Tibial nerve (tissue), 4 donors: ENCODE data around the gene TRIM25. TPM values are rescaled to one million over a fixed set of nuclear protein-coding genes. Genes with fewer than 3 reads are reported as not detected.

Source experiments
- DNase-seq, 2 donors: peaks; one replicate each; pipeline ENCODE4 v3.0.0-alpha.2; 2019; ENCODE audit warnings: low spot score in 2 of 2
- H3K27ac ChIP-seq, 4 donors: fragments of 200-600 bp; sonication (generic) in 3 of 4; one replicate each; pipeline ENCODE4 v1.5.1; 2017 to 2019; ENCODE audit warnings: mild to moderate bottlenecking in 1 of 4
- H3K27me3 ChIP-seq, 2 donors: fragments of 200-600 bp; sonication (generic) in 1 of 2; one replicate each; pipeline versions ENCODE4 v1.5.1 to v1.6.0; 2017 to 2019
- H3K36me3 ChIP-seq, 3 donors: fragments of 200-600 bp; sonication (generic); one replicate each; pipeline ENCODE4 v1.5.1; 2018 to 2019
- H3K4me1 ChIP-seq, 4 donors: fragments of 200-600 bp; sonication (generic) in 3 of 4; one replicate each; pipeline ENCODE4 v1.5.1; 2017 to 2019
- H3K4me3 ChIP-seq, 4 donors: fragments of 200-600 bp; sonication (generic) in 3 of 4; one replicate each; pipeline ENCODE4 v1.5.1; 2017 to 2019; ENCODE audit warnings: mild to moderate bottlenecking in 1 of 4, moderate library complexity in 1 of 4
- H3K9me3 ChIP-seq, 4 donors: fragments of 200-600 bp; sonication (generic) in 3 of 4; one replicate each; pipeline ENCODE4 v1.5.1; 2017 to 2019
- EP300 ChIP-seq, 2 donors: sonication (generic); formaldehyde crosslinking; IDR thresholded peaks; one replicate each; pipeline ENCODE4 v1.6.1; 2017; ENCODE audit warnings: antibody characterized with exemption in 2 of 2, mild to moderate bottlenecking in 1 of 2
- POLR2A ChIP-seq, 2 donors: fragments of 450-650 bp; IDR thresholded peaks; one replicate each; pipeline ENCODE4 v1.6.1; 2017; ENCODE audit warnings: antibody characterized with exemption in 2 of 2, mild to moderate bottlenecking in 2 of 2, moderate library complexity in 2 of 2
- WGBS, 2 donors: methylation state at CpG; one replicate each; pipeline ENCODE4 v1.1.5; 2018; 5-methylcytosine and 5-hydroxymethylcytosine counted together
- total RNA-seq, 4 donors: library from RNA; depleted of rRNA; stranded (reverse); fragments of >200 nt; gene quantifications; one replicate each; pipeline ENCODE4 v1.1.0, GENCODE V29; 2016
- TF ChIP-seq, protein P1 (sequence below), 5 experiments: fragments of 200-600 bp in 3 of 5; fragments of 450-650 bp in 2 of 5; sonication (generic) in 3 of 5; IDR thresholded peaks; one replicate each; pipeline ENCODE4 v1.5.1; 2016 to 2019; ENCODE audit warnings: antibody characterized with exemption in 5 of 5, mild to moderate bottlenecking in 3 of 5, moderate library complexity in 2 of 5

TRIM25 gene
- total RNA-seq, 4 donors from 2014 or later: 19.9 to 49.2 (median 31.5) TPM

GRCh38 chr17:56880133-56880532, 33.7 kb downstream of the TRIM25 start:
- no peaks in the 10 kb centered on the region for H3K36me3 ChIP-seq
- TF ChIP-seq, protein P1, sequence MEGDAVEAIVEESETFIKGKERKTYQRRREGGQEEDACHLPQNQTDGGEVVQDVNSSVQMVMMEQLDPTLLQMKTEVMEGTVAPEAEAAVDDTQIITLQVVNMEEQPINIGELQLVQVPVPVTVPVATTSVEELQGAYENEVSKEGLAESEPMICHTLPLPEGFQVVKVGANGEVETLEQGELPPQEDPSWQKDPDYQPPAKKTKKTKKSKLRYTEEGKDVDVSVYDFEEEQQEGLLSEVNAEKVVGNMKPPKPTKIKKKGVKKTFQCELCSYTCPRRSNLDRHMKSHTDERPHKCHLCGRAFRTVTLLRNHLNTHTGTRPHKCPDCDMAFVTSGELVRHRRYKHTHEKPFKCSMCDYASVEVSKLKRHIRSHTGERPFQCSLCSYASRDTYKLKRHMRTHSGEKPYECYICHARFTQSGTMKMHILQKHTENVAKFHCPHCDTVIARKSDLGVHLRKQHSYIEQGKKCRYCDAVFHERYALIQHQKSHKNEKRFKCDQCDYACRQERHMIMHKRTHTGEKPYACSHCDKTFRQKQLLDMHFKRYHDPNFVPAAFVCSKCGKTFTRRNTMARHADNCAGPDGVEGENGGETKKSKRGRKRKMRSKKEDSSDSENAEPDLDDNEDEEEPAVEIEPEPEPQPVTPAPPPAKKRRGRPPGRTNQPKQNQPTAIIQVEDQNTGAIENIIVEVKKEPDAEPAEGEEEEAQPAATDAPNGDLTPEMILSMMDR (IDR thresholded peaks at IDR 0.05): no peak
- no peak for TF ChIP-seq EP300 (IDR thresholded peaks at IDR 0.05)
- no peak for TF ChIP-seq POLR2A (IDR thresholded peaks at IDR 0.05)
- WGBS, 2 donors: 69 to 71% methylated on average over 3 of the region's 3 CpGs
- H3K27ac ChIP-seq: no peak overlapping the region
- H3K27me3 ChIP-seq: no peaks in the 10 kb centered on the region
- H3K9me3 ChIP-seq: no peaks in the 10 kb centered on the region
- DNase-seq: no peak
- no peak overlapping the region for H3K4me3 ChIP-seq
- no peaks in the 10 kb centered on the region for H3K4me1 ChIP-seq

DNA sequence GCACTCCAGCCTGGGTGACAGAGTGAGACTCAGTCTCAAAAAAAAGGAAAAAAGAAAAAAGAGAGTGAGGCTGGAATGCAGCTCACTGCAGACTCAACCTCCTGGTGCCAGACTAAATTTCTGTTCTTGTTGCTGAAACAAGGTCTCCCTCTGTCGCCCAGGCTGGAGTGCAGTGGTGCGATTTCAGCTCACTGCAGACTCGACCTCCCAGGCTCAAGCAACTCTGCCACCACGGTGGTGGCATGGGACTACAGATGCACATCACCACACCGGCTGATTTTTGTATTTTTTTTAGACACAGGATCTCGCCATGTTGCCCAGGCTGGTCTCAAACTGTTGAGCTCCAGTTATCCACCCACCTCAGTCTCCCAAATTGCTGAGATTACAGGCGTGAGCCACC, 34.6 kb downstream of the TRIM25 start:
- no peak for DNase-seq
- Histone ChIP-seq H3K27ac (no peak overlapping the region), H3K27me3 (no peaks in the 10 kb centered on the region), H3K36me3 (no peaks in the 10 kb centered on the region), H3K4me3 (no peak overlapping the region), H3K4me1 (no peaks in the 10 kb centered on the region), H3K9me3 (no peaks in the 10 kb centered on the region)
- WGBS, 2 donors: 88 to 92% methylated on average over 7 of the region's 7 CpGs
- no peak for TF ChIP-seq POLR2A (IDR thresholded peaks at IDR 0.05)
- TF ChIP-seq, protein P1 (IDR thresholded peaks at IDR 0.05): no peak
- TF ChIP-seq EP300 (IDR thresholded peaks at IDR 0.05): no peak

DNA sequence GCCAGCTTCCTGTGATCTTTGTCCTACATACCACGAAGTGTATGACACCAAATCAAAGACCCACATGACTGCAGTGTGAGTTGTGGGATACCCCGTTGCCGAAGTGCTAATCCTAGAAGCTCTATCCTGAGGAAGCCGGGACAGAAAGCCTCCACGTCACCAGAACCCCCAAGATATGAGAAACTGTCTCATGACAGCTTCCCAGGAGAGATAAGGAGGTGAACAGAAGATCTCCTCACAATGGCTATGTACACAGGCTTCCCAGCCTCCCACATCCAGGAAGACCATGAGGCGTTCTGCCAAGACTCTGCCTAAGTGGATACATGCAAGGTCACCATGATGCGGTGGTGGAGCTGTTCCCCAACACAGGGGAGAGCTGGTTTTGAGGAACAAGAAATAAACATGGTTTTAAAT, 37.1 kb downstream of the TRIM25 start:
- H3K27me3 ChIP-seq: no peaks in the 10 kb centered on the region
- no peak for DNase-seq
- no peak overlapping the region for H3K4me3 ChIP-seq
- no peaks in the 10 kb centered on the region for H3K36me3 ChIP-seq
- H3K27ac ChIP-seq: no peak overlapping the region
- no peaks in the 10 kb centered on the region for H3K4me1 ChIP-seq
- H3K9me3 ChIP-seq: no peaks in the 10 kb centered on the region
- WGBS, 2 donors: 78 to 80% methylated on average over 7 of the region's 7 CpGs
- TF ChIP-seq POLR2A (IDR thresholded peaks at IDR 0.05): no peak
- no peak for TF ChIP-seq EP300 (IDR thresholded peaks at IDR 0.05)
- TF ChIP-seq, protein P1 (IDR thresholded peaks at IDR 0.05): no peak

DNA sequence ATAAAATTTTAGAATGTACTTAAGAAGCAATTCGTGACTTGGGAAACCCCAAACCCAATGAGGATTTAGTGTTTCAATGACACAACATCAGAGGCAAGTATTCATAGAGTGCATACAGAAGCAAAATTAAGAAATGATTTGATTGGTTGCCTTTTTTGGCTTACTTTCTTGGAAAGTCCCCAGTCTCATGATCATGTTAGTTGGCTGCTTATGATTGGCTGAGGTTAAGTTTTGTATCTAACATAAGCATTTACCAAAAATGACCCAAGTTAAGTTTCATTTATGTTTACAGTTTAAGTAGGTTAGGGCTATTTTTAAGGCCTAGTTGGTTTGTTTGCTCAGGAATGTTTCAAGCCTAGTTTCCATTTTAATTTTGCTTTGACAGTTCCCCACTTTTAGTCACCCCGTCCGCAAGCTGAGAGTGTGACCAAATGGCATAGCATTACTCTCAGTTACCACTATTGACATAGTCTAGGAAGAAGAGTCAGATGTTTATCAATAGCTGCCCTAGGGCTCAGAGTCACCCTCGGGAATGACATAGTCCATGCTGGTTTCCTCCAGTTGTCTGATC, 43.7 kb downstream of the TRIM25 start:
- WGBS, 2 donors: 73 to 80% methylated on average over 4 of the region's 4 CpGs
- H3K4me3 ChIP-seq: no peak overlapping the region
- H3K27me3 ChIP-seq: no peaks in the 10 kb centered on the region
- no peak overlapping the region for H3K27ac ChIP-seq
- no peaks in the 10 kb centered on the region for H3K4me1 ChIP-seq
- TF ChIP-seq EP300 (IDR thresholded peaks at IDR 0.05) (no peak), POLR2A (IDR thresholded peaks at IDR 0.05) (no peak)
- TF ChIP-seq, protein P1 (IDR thresholded peaks at IDR 0.05): no peak
- H3K36me3 ChIP-seq: peaks cover 0 to 3% (median 0%) of the 10 kb centered on the region in 3 donors
- H3K9me3 ChIP-seq: no peaks in the 10 kb centered on the region
- DNase-seq: no peak

DNA sequence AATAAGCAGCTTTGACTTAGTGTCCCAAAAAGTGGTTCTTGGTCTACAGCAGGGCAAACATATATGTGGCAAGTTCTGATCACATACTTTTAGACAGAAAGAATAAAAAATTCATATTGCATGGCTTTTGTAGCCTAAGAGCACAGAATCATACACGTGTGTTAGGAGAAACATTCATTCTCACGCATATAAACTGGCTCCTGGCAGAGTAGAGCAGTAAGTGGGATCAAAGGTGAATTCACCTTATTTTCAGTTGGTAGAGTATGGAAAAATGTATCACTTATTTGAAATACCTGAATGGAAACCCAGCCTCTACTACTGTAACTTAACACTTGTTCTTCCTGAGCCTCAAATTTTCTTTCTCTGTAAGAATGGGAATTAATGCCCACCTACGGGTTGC, 45.1 kb downstream of the TRIM25 start:
- DNase-seq: no peak
- TF ChIP-seq POLR2A (IDR thresholded peaks at IDR 0.05) (no peak), EP300 (IDR thresholded peaks at IDR 0.05) (no peak)
- TF ChIP-seq, protein P1 (IDR thresholded peaks at IDR 0.05): no peak
- Histone ChIP-seq H3K4me3 (no peak overlapping the region), H3K36me3 (peaks cover 0 to 3% (median 0%) of the 10 kb centered on the region in 3 donors), H3K9me3 (no peaks in the 10 kb centered on the region), H3K27me3 (no peaks in the 10 kb centered on the region), H3K4me1 (no peaks in the 10 kb centered on the region), H3K27ac (no peak overlapping the region)
- WGBS, 2 donors: 93 to 94% methylated on average over 3 of the region's 3 CpGs
